Panc1 (cell line): ENCODE measurements around the gene PRRT4. TPM values are rescaled to one million over a fixed set of nuclear protein-coding genes. Genes with fewer than 3 reads are reported as not detected.

Experiments used
- ATAC-seq: fragments of 200-7000 bp; cut with Tn5 transposase; 2 replicates; pipeline ENCODE4 v1.9.1; 2020; ENCODE audit warnings: mild to moderate bottlenecking, moderate library complexity
- BruUV-seq: library from RNA; stranded (reverse); fragments of 400-500 nt; replicated peaks from 2 replicates; lab custom pipeline; 2021; lab: Mats Ljungman, UMichigan
- CTCF ChIA-PET: fragments of 300-600 bp; sonication (Branson Sonifier 250); formaldehyde crosslinking; loops from one replicate; lab custom pipeline; 2022; ENCODE audit warnings: antibody characterized with exemption; lab: Charles Lee
- POLR2A ChIA-PET: fragments of 300-600 bp; sonication (Branson Sonifier 250); formaldehyde crosslinking; loops from one replicate; lab custom pipeline; 2022; ENCODE audit warnings: antibody characterized with exemption; lab: Charles Lee
- DNase-seq: peaks from one replicate; pipeline ENCODE4 v3.0.0-alpha.2; 2010; ENCODE audit warnings: low read depth, low spot score
- H3K27ac ChIP-seq: 2 replicates; pipeline ENCODE4 v1.5.1; 2011; ENCODE audit warnings: mild to moderate bottlenecking, low read length, inconsistent platforms
- H3K27me3 ChIP-seq: fragments of 200-500 bp; sonication (Bioruptor generic); 2 replicates; pipeline ENCODE4 v1.6.0; 2014; ENCODE audit warnings: low read length, inconsistent platforms; ENCODE audit not compliant: control insufficient read depth, insufficient read depth
- H3K36me3 ChIP-seq: fragments of 200-500 bp; sonication (Bioruptor generic); 2 replicates; pipeline ENCODE4 v1.5.1; 2014; ENCODE audit warnings: inconsistent platforms, mild to moderate bottlenecking, low read length, moderate library complexity; ENCODE audit not compliant: control insufficient read depth, insufficient read depth
- H3K4me1 ChIP-seq: 2 replicates; pipeline ENCODE4 v1.5.1; 2011; ENCODE audit warnings: inconsistent platforms, mild to moderate bottlenecking, low read length, moderate library complexity; ENCODE audit not compliant: control insufficient read depth, insufficient read depth
- H3K4me3 ChIP-seq, 2 experiments: 2 replicates each; pipeline ENCODE4 v1.5.1; 2011 to 2012; ENCODE audit warnings: low read depth in 2 of 2, low read length in 2 of 2, mild to moderate bottlenecking in 2 of 2, inconsistent platforms in 1 of 2, moderate library complexity in 1 of 2
- H3K9me3 ChIP-seq: fragments of 200-500 bp; sonication (Bioruptor generic); 2 replicates; pipeline ENCODE4 v1.5.1; 2014; ENCODE audit warnings: low read depth, mild to moderate bottlenecking, inconsistent platforms, low read length, moderate library complexity; ENCODE audit not compliant: control insufficient read depth, insufficient read depth
- CTCF ChIP-seq: fragments of 450-650 bp; IDR thresholded peaks from 2 replicates; pipeline ENCODE4 v1.5.1; 2017; ENCODE audit warnings: mild to moderate bottlenecking
- POLR2AphosphoS5 ChIP-seq: IDR thresholded peaks from 2 replicates; pipeline ENCODE4 v1.6.1; 2012; ENCODE audit warnings: mild to moderate bottlenecking, low read depth, low read length, moderate library complexity
- REST ChIP-seq, 2 experiments: IDR thresholded peaks; 2 replicates each; pipeline ENCODE4 v1.6.1; 2011 to 2012; ENCODE audit warnings: low read depth in 2 of 2, control low read depth in 1 of 2, low read length in 1 of 2, mild to moderate bottlenecking in 1 of 2, moderate library complexity in 1 of 2; ENCODE audit not compliant: insufficient read depth in 1 of 2
- SIN3A ChIP-seq: IDR thresholded peaks from 2 replicates; pipeline ENCODE4 v1.6.1; 2012; ENCODE audit warnings: low read depth, mild to moderate bottlenecking, low read length, moderate library complexity, borderline replicate concordance; ENCODE audit not compliant: insufficient read depth
- TCF7L2 ChIP-seq: IDR thresholded peaks from 2 replicates; pipeline ENCODE4 v1.6.1; 2011; ENCODE audit warnings: mild to moderate bottlenecking, low read depth, low read length, inconsistent platforms
- in situ Hi-C: cut with HindIII; loops from 2 replicates; pipeline ENCODE4 v1.10.0; 2016; ENCODE audit warnings: low sequenced_read_pairs, low pct_unique_long_range_greater_than_20kb
- intact Hi-C: fragments of 100-400 bp; cut with micrococcal nuclease; formaldehyde crosslinking; loops from one replicate; pipeline ENCODE4 v1.10.0; 2022; ENCODE audit not compliant: unreplicated experiment
- total RNA-seq: library from RNA; stranded (reverse); gene quantifications from one replicate; pipeline ENCODE4 v1.2.1, GENCODE V29; 2021; ENCODE audit not compliant: unreplicated experiment

Gene PRRT4
- total RNA-seq, 1 experiment from 2014 or later, result 0.77 TPM

- Histone ChIP-seq H3K4me1 (no peaks in the 10 kb centered on the region), H3K36me3 (no peaks in the 10 kb centered on the region), H3K27me3 (no peaks in the 10 kb centered on the region), H3K9me3 (no peaks in the 10 kb centered on the region), H3K27ac (no peak overlapping the region), H3K4me3 (no peak overlapping the region)
- no TSS peak for BruUV-seq
- in situ Hi-C loops, result no loop called here
- intact Hi-C loops, result no loop called here
- ChIA-PET CTCF (interaction anchor here (0.6 to 0.7 kb wide), 2 partner anchors 19 to 35 kb away, joined by 3 to 5 read pairs; partner anchors contain the start of gene RBM28), POLR2A (no interaction called here)
- TF ChIP-seq TCF7L2 (no peak), CTCF (no peak), SIN3A (no peak), POLR2AphosphoS5 (no peak), REST (IDR thresholded peaks at IDR 0.05; ENCODE audit: insufficient read depth in 1 of 2, low read depth in 2 of 2, low read length in 1 of 2) (no peak)
- no peak for DNase-seq
- ATAC-seq, result no peak
Measured at GRCh38 chr7:128378637-128379036, 17.1 kb upstream of the PRRT4 start.

DNA sequence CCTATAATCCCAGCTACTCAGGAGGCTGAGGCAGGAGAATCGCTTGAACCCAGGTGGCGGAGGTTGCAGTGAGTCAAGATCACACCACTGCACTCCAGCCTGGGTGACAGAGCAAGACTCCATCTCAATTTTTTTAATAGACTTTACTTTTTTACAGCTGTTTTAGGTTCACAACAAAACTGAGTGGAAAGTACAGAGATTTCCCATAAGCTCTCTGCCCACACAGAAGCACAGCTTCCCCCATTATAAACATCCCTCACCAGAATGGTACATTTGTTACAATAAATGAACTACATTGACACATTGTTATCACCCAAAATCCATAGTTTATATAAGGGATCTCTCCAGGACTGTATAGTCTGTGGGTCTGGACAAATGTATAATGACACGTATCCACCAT, 14.6 kb upstream of the PRRT4 start:
- no peak for TF ChIP-seq CTCF
- no peak for TF ChIP-seq TCF7L2
- TF ChIP-seq SIN3A, result no peak
- TF ChIP-seq REST (IDR thresholded peaks at IDR 0.05; ENCODE audit: insufficient read depth in 1 of 2, low read depth in 2 of 2, low read length in 1 of 2), result no peak
- TF ChIP-seq POLR2AphosphoS5, result no peak
- ChIA-PET POLR2A (no interaction called here), CTCF (interaction anchor here (1.2 kb wide), 1 partner anchor 29 kb away, joined by 3 read pairs; no protein-coding TSS in a partner anchor)
- DNase-seq, result no peak
- Histone ChIP-seq H3K4me1 (no peaks in the 10 kb centered on the region), H3K27me3 (no peaks in the 10 kb centered on the region), H3K36me3 (no peaks in the 10 kb centered on the region), H3K27ac (no peak overlapping the region), H3K4me3 (no peak overlapping the region), H3K9me3 (no peaks in the 10 kb centered on the region)
- ATAC-seq, result no peak
- BruUV-seq, result no TSS peak
- intact Hi-C loops (no loop called here), in situ Hi-C loops (no loop called here)
